ENCODE results near the gene SPIRE1. TPM values are rescaled to one million over a fixed set of nuclear protein-coding genes. Genes with fewer than 3 reads are reported as not detected.

Gene SPIRE1
- total RNA-seq, 1 experiment from 2014 or later = 16.6 TPM

DNA sequence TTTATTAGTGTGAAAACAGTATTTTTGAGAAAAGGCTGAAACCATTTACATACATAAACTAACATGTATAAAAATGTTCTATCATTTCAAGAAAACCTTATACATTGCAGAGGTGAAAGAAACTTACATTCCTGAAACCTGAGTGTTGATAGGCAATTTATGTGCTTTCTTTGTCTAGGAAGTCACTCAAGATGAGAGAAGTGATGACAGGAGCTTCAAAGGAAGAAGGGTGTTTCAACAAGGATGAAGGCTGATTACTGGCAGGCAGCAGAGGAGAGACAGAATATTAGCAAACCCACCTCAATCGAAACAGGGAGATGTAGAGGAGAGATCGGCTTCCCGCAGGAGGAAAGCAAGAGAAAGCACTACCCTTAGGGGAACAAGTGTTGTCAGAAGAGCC lies 125.2 kb downstream of the SPIRE1 start:
- no peak overlapping the region for H4K5ac ChIP-seq (ENCODE audit: insufficient read length, low read depth, low read length)
- WGBS (ENCODE audit: extremely low coverage, insufficient read length, low lambda C conversion rate) = no CpG with 5 or more reads among the region's 3 CpGs
- H2BK120ac ChIP-seq (ENCODE audit: low read depth, low read length, poor library complexity, severe bottlenecking) = no peak overlapping the region
- no peaks in the 10 kb centered on the region for H3K23me2 ChIP-seq (ENCODE audit: insufficient read length, low read depth, low read length, poor library complexity, severe bottlenecking)
- no peaks in the 10 kb centered on the region for H3K79me1 ChIP-seq (ENCODE audit: insufficient read depth, low read depth, low read length, poor library complexity, severe bottlenecking)
- H3K4me1 ChIP-seq (ENCODE audit: insufficient read depth, low read length) = no peaks in the 10 kb centered on the region
- H3K4me2 ChIP-seq (ENCODE audit: insufficient read depth, insufficient read length, low read length) = no peak overlapping the region
- H2AK5ac ChIP-seq (ENCODE audit: insufficient read length, low read length) = no peak overlapping the region
- H3T11ph ChIP-seq (ENCODE audit: low read length) = no peak overlapping the region
- H3K9me3 Mint-ChIP-seq = no peaks in the 10 kb centered on the region
- H3K27ac ChIP-seq (ENCODE audit: insufficient read length, low read depth, low read length) = no peak overlapping the region
- no peaks in the 10 kb centered on the region; a peak in 1 of 7 replicates for H3K36me3 Mint-ChIP-seq (ENCODE audit: insufficient read depth in 1 of 3, low read depth in 3 of 3)
- TF ChIP-seq, protein P1, sequence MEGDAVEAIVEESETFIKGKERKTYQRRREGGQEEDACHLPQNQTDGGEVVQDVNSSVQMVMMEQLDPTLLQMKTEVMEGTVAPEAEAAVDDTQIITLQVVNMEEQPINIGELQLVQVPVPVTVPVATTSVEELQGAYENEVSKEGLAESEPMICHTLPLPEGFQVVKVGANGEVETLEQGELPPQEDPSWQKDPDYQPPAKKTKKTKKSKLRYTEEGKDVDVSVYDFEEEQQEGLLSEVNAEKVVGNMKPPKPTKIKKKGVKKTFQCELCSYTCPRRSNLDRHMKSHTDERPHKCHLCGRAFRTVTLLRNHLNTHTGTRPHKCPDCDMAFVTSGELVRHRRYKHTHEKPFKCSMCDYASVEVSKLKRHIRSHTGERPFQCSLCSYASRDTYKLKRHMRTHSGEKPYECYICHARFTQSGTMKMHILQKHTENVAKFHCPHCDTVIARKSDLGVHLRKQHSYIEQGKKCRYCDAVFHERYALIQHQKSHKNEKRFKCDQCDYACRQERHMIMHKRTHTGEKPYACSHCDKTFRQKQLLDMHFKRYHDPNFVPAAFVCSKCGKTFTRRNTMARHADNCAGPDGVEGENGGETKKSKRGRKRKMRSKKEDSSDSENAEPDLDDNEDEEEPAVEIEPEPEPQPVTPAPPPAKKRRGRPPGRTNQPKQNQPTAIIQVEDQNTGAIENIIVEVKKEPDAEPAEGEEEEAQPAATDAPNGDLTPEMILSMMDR (conservative IDR thresholded peaks at IDR 0.05) = no peak
- H2BK12ac ChIP-seq (ENCODE audit: insufficient read length, low read depth, low read length) = no peak overlapping the region
- no peak overlapping the region for H3K9ac ChIP-seq (ENCODE audit: extremely low read depth, insufficient read length, low read length)
- no peak overlapping the region for H4K91ac ChIP-seq (ENCODE audit: insufficient read length, low read depth, low read length)
- no peak overlapping the region for H3K56ac ChIP-seq (ENCODE audit: insufficient read length, low read depth, low read length)
- no peak overlapping the region for H2BK20ac ChIP-seq (ENCODE audit: low read depth, low read length, poor library complexity, severe bottlenecking)
- no peaks in the 10 kb centered on the region for H4K20me1 ChIP-seq (ENCODE audit: control insufficient read depth, insufficient read depth, insufficient read length)
- H4K8ac ChIP-seq (replicated peaks; ENCODE audit: insufficient read length, low read depth, low read length) = no peak overlapping the region
- no peak overlapping the region for H2BK5ac ChIP-seq (ENCODE audit: insufficient read length, low read length)
- no peaks in the 10 kb centered on the region for H3K9me3 ChIP-seq (ENCODE audit: control insufficient read depth, low read depth, low read length)
- no peak overlapping the region for H3K18ac ChIP-seq (ENCODE audit: insufficient read length, low read depth, low read length)
- H3K23ac ChIP-seq (ENCODE audit: insufficient read length, low read depth, low read length) = no peak overlapping the region
- no peak overlapping the region for H3K4me3 Mint-ChIP-seq
- H2AFZ ChIP-seq (ENCODE audit: low read length) = no peak overlapping the region
- H3K4me1 Mint-ChIP-seq = peaks cover 0 to 4% of the 10 kb centered on the region in 2 experiments; a peak in 1 of 4 replicates
- H3K79me2 ChIP-seq (ENCODE audit: insufficient read depth, low read length) = no peaks in the 10 kb centered on the region; the same call in 1 of the 2 replicates
- H3K27ac Mint-ChIP-seq = no peak overlapping the region; a peak in 1 of 7 replicates
- H3K14ac ChIP-seq (ENCODE audit: insufficient read depth, low read length) = no peak overlapping the region
- DNase-seq = no peak
- H3K4ac ChIP-seq (ENCODE audit: low read depth, low read length) = no peak overlapping the region
- no peak overlapping the region for H2BK15ac ChIP-seq (ENCODE audit: low read depth, low read length)
- peaks cover 1% of the 10 kb centered on the region; the same call in 1 of the 2 replicates for H3K27me3 Mint-ChIP-seq (ENCODE audit: low read depth)
- H3K27me3 ChIP-seq (ENCODE audit: insufficient read depth, low read length) = no peaks in the 10 kb centered on the region

Measured in H9 (cell line).